GM13977 (cell line): ENCODE data around the gene SBDS.

Experiments used
- DNase-seq: peaks from one replicate; pipeline ENCODE4 v3.0.0; 2012; ENCODE audit warnings: low spot score
- in situ Hi-C: fragments of 300-500 bp; cut with MboI; formaldehyde crosslinking; loops from one replicate; pipeline ENCODE4 v1.12.0; 2022; ENCODE audit warnings: low sequenced_read_pairs, low pct_unique_long_range_greater_than_20kb, mixed read lengths, inconsistent platforms; ENCODE audit not compliant: unreplicated experiment
- TF ChIP-seq, protein P1 (sequence below): IDR thresholded peaks from 2 replicates; pipeline ENCODE4 v1.5.1; 2012; ENCODE audit warnings: mild to moderate bottlenecking, control low read depth; ENCODE audit not compliant: insufficient read depth; ENCODE audit errors: extremely low read depth, missing control alignments

SBDS gene

GRCh38 chr7:66957595-66958290, 37.6 kb downstream of the SBDS start:
- TF ChIP-seq, protein P1, sequence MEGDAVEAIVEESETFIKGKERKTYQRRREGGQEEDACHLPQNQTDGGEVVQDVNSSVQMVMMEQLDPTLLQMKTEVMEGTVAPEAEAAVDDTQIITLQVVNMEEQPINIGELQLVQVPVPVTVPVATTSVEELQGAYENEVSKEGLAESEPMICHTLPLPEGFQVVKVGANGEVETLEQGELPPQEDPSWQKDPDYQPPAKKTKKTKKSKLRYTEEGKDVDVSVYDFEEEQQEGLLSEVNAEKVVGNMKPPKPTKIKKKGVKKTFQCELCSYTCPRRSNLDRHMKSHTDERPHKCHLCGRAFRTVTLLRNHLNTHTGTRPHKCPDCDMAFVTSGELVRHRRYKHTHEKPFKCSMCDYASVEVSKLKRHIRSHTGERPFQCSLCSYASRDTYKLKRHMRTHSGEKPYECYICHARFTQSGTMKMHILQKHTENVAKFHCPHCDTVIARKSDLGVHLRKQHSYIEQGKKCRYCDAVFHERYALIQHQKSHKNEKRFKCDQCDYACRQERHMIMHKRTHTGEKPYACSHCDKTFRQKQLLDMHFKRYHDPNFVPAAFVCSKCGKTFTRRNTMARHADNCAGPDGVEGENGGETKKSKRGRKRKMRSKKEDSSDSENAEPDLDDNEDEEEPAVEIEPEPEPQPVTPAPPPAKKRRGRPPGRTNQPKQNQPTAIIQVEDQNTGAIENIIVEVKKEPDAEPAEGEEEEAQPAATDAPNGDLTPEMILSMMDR, result no peak
- in situ Hi-C loops, result no loop called here
- DNase-seq, result no peak

- no peak for DNase-seq
- in situ Hi-C loops, result no loop called here
- TF ChIP-seq, protein P1, result no peak
These were observed 42.4 kb downstream of the SBDS start for GRCh38 chr7:66953044-66953427.

- TF ChIP-seq, protein P1, result no peak
- DNase-seq, result no peak
- in situ Hi-C loops, result no loop called here
These were observed 42.9 kb downstream of the SBDS start for GRCh38 chr7:66952343-66953043.

DNA sequence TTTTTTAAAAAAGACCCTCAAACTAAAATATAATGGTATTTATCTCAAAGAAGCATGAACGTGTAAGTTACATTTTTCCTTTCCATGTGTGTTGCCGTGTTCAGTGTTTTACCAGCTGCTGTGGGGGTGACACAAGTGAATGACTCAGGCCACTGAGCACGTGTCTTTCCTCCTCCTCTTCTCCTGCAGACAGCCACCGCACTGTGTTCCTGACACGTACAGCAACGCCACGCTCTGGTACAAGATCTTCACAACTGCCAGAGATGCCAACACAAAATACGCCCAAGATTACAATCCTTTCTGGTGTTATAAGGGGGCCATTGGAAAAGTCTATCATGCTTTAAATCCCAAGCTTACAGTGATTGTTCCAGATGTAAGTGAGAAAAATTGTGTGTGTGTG, 44.6 kb downstream of the SBDS start:
- TF ChIP-seq, protein P1, result no peak
- DNase-seq, result no peak

DNA sequence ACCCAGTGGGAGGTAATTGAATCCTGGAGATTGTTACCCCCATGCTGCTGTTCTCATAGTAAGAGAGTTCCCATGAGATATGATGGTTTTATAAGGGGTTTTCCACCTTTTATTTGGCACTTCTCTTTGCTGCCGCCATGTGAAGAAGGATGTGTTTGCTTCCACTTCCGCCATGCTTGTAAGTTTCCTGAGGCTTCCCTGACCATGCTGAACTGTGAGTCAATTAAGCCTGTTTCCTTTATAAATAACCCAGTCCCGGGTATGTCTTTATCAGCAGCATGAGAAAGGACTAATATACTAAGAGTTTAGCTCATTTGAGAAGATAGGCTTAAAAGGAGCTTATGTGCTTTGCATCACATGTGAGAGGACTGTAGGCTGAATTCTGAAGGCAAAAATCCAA, 45.1 kb downstream of the SBDS start:
- in situ Hi-C loops, result no loop called here
- TF ChIP-seq, protein P1, result no peak
- no peak for DNase-seq

More for the DNA sequence above, 44.6 kb downstream of the SBDS start:
- in situ Hi-C loops, result no loop called here

- DNase-seq, result no peak
- TF ChIP-seq, protein P1, result no peak
- in situ Hi-C loops, result no loop called here
These were observed 46.8 kb downstream of the SBDS start for GRCh38 chr7:66948480-66949109.
